ENCODE results near the gene NUMA1. TPM values are rescaled to one million over a fixed set of nuclear protein-coding genes. Genes with fewer than 3 reads are reported as not detected.

The NUMA1 gene
- polyA plus RNA-seq, 1 donor (not counting 4 experiments of a cell fraction or from before 2014, with no cell fraction given) = 38.8 TPM

- Histone ChIP-seq H3K36me3 (ENCODE audit: control insufficient read depth in 2 of 2, extremely low read depth in 1 of 2, insufficient read depth in 2 of 2, low read length in 2 of 2) (peaks cover 4 to 16% of the 10 kb centered on the region in 2 experiments), H3K27ac (ENCODE audit: control insufficient read depth, insufficient read depth, low read length) (no peak overlapping the region), H4K20me1 (ENCODE audit: control insufficient read depth, extremely low read depth, insufficient read depth, low read length) (no peaks in the 10 kb centered on the region), H3K79me2 (ENCODE audit: control insufficient read depth, insufficient read depth, low read length) (peaks cover 2% of the 10 kb centered on the region), H3K27me3 (ENCODE audit: control insufficient read depth, extremely low read depth, insufficient read depth, low read length) (no peaks in the 10 kb centered on the region), H2AFZ (ENCODE audit: control insufficient read depth, low read length) (no peak overlapping the region), H3K9ac (ENCODE audit: control insufficient read depth, extremely low read depth, insufficient read depth, low read length) (no peak overlapping the region), H3K9me3 (ENCODE audit: control insufficient read depth, low read depth, low read length) (no peaks in the 10 kb centered on the region), H3K9me1 (ENCODE audit: control insufficient read depth, extremely low read depth, insufficient read depth, low read length) (no peaks in the 10 kb centered on the region), H3K4me3 (ENCODE audit: control insufficient read depth in 2 of 3, extremely low read depth in 1 of 3, insufficient read depth in 2 of 3, low read depth in 1 of 3, low read length in 3 of 3) (no peak overlapping the region), H3K4me2 (ENCODE audit: control insufficient read depth, extremely low read depth, insufficient read depth, low read depth, low read length) (no peak overlapping the region), H3K4me1 (ENCODE audit: control insufficient read depth, extremely low read depth, insufficient read depth, low read length) (peaks cover 14% of the 10 kb centered on the region)
- FAIRE-seq = no peak
- no peak for DNase-seq (ENCODE audit: low read depth, low spot score)
- TF ChIP-seq CTCF (optimal IDR thresholded peaks at IDR 0.05 in 1 of 3, IDR thresholded peaks at IDR 0.05 in 1 of 3, conservative IDR thresholded peaks at IDR 0.05 in 1 of 3; ENCODE audit: extremely low read depth in 1 of 3, insufficient read depth in 2 of 3, low read length in 3 of 3) (no peak), EZH2 (IDR thresholded peaks at IDR 0.05; ENCODE audit: low read length) (no peak)
- dilution Hi-C loops (cut with MboI; ENCODE audit: extremely low pct_ligation_motif_present, low sequenced_read_pairs) = no loop called here
Measured at GRCh38 chr11:72120930-72121329, 40.6 kb upstream of the NUMA1 start.

GRCh38 chr11:72119198-72119597 lies 38.9 kb upstream of the NUMA1 start:
- Histone ChIP-seq H2AFZ (ENCODE audit: control insufficient read depth, low read length) (no peak overlapping the region), H3K9me1 (ENCODE audit: control insufficient read depth, extremely low read depth, insufficient read depth, low read length) (no peaks in the 10 kb centered on the region), H3K9ac (ENCODE audit: control insufficient read depth, extremely low read depth, insufficient read depth, low read length) (no peak overlapping the region), H4K20me1 (ENCODE audit: control insufficient read depth, extremely low read depth, insufficient read depth, low read length) (no peaks in the 10 kb centered on the region), H3K4me2 (ENCODE audit: control insufficient read depth, extremely low read depth, insufficient read depth, low read depth, low read length) (no peak overlapping the region), H3K27ac (ENCODE audit: control insufficient read depth, insufficient read depth, low read length) (no peak overlapping the region), H3K9me3 (ENCODE audit: control insufficient read depth, low read depth, low read length) (no peaks in the 10 kb centered on the region), H3K4me3 (ENCODE audit: control insufficient read depth in 2 of 3, extremely low read depth in 1 of 3, insufficient read depth in 2 of 3, low read depth in 1 of 3, low read length in 3 of 3) (no peak overlapping the region), H3K79me2 (ENCODE audit: control insufficient read depth, insufficient read depth, low read length) (peaks cover 4% of the 10 kb centered on the region), H3K27me3 (ENCODE audit: control insufficient read depth, extremely low read depth, insufficient read depth, low read length) (no peaks in the 10 kb centered on the region), H3K4me1 (ENCODE audit: control insufficient read depth, extremely low read depth, insufficient read depth, low read length) (peaks cover 31% of the 10 kb centered on the region), H3K36me3 (ENCODE audit: control insufficient read depth in 2 of 2, extremely low read depth in 1 of 2, insufficient read depth in 2 of 2, low read length in 2 of 2) (peaks cover 4 to 14% of the 10 kb centered on the region in 2 experiments)
- no peak for TF ChIP-seq CTCF (optimal IDR thresholded peaks at IDR 0.05 in 1 of 3, IDR thresholded peaks at IDR 0.05 in 1 of 3, conservative IDR thresholded peaks at IDR 0.05 in 1 of 3; ENCODE audit: extremely low read depth in 1 of 3, insufficient read depth in 2 of 3, low read length in 3 of 3)
- TF ChIP-seq EZH2 (IDR thresholded peaks at IDR 0.05; ENCODE audit: low read length) = no peak
- dilution Hi-C loops (cut with MboI; ENCODE audit: extremely low pct_ligation_motif_present, low sequenced_read_pairs) = no loop called here
- no peak for FAIRE-seq
- DNase-seq (ENCODE audit: low read depth, low spot score) = no peak

Measured in keratinocyte (primary cell).